Aorta (tissue), 5 donors: ENCODE results near the gene RBM42. TPM values are rescaled to one million over a fixed set of nuclear protein-coding genes. Genes with fewer than 3 reads are reported as not detected.
"Not testable (repeated sequence)": the region's sequence is repeated elsewhere in the genome, so short reads cannot be mapped to it uniquely, and the experiment has no call there.

Source experiments
- ATAC-seq: fragments of 200-7000 bp; cut with Tn5 transposase; one replicate; pipeline ENCODE4 v1.9.1; 2022; ENCODE audit warnings: moderate library complexity; ENCODE audit not compliant: low FRiP score
- DNase-seq, 2 donors: peaks; one replicate each; pipeline ENCODE4 v3.0.0-alpha.2; 2020
- H3K27ac ChIP-seq, 2 donors: one replicate each; pipeline ENCODE4 v1.5.1; 2013; ENCODE audit warnings: low read length in 2 of 2, mild to moderate bottlenecking in 2 of 2, moderate library complexity in 2 of 2, control low read depth in 1 of 2, inconsistent platforms in 1 of 2, low read depth in 1 of 2
- H3K27me3 ChIP-seq, 2 donors: one replicate each; pipeline ENCODE4 v1.6.1; 2013; ENCODE audit warnings: control low read depth in 1 of 2, low read length in 1 of 2, mild to moderate bottlenecking in 1 of 2, moderate library complexity in 1 of 2; ENCODE audit not compliant: insufficient read depth in 2 of 2, control insufficient read depth in 1 of 2
- H3K36me3 ChIP-seq, 2 donors: one replicate each; pipeline ENCODE4 v1.6.1; 2013; ENCODE audit warnings: control low read depth in 1 of 2, low read length in 1 of 2, mild to moderate bottlenecking in 1 of 2; ENCODE audit not compliant: insufficient read depth in 2 of 2, control insufficient read depth in 1 of 2
- H3K4me1 ChIP-seq, 2 donors: one replicate each; pipeline ENCODE4 v1.6.1; 2013; ENCODE audit warnings: low read length in 2 of 2, control low read depth in 1 of 2, mild to moderate bottlenecking in 1 of 2, moderate library complexity in 1 of 2; ENCODE audit not compliant: insufficient read depth in 2 of 2, control insufficient read depth in 1 of 2
- H3K4me3 ChIP-seq, 2 donors: one replicate each; pipeline ENCODE4 v1.5.1; 2013; ENCODE audit warnings: low read length in 2 of 2, control low read depth in 1 of 2, mild to moderate bottlenecking in 1 of 2
- H3K9me3 ChIP-seq: one replicate; pipeline ENCODE4 v1.6.1; 2013; ENCODE audit warnings: mild to moderate bottlenecking, low read length; ENCODE audit not compliant: control insufficient read depth
- WGBS, 2 donors: extraction: QIAGEN DNeasy Blood & Tissue Kit; methylation state at CpG; one replicate each; pipeline ENCODE4 v1.1.7; 2013; 5-methylcytosine and 5-hydroxymethylcytosine counted together
- intact Hi-C, 2 donors: fragments of 100-400 bp; cut with DNase I; formaldehyde crosslinking; loops; one replicate each; pipeline versions ENCODE4 v1.14.2 to v1.15.0; 2022
- long read RNA-seq, 2 donors: library from polyadenylated mRNA; unstranded; transcript quantifications; one replicate each; pipeline ENCODE4 v2.0.0, GENCODE V29; 2020 to 2021
- polyA plus RNA-seq, 2 donors: library from polyadenylated mRNA; stranded (reverse); fragments of 200-250 nt; gene quantifications; one replicate each; pipeline ENCODE4 v1.2.3, GENCODE V29; 2013
- total RNA-seq, 2 donors: library from RNA; stranded (reverse); fragmentation: NEBNext Ultra II Directional; extraction: Animal tissue kit (Norgen Biotek cat#: 25700); gene quantifications; one replicate each; pipeline ENCODE4 v1.2.1, GENCODE V29; 2021
- donor health status: healthy with polysubstance abuse.
- donor health status: Bipolar disorder and iron deficiency.
- donor health status: DM: no; HTN: no; CAD: no.
- donor health status: DM: no; HTN: no; CAD: no.
- donor health status: DM: yes; HTN: yes; CAD: no.

Gene RBM42, protein sequence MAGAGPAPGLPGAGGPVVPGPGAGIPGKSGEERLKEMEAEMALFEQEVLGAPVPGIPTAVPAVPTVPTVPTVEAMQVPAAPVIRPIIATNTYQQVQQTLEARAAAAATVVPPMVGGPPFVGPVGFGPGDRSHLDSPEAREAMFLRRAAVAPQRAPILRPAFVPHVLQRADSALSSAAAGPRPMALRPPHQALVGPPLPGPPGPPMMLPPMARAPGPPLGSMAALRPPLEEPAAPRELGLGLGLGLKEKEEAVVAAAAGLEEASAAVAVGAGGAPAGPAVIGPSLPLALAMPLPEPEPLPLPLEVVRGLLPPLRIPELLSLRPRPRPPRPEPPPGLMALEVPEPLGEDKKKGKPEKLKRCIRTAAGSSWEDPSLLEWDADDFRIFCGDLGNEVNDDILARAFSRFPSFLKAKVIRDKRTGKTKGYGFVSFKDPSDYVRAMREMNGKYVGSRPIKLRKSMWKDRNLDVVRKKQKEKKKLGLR
- total RNA-seq (10 to 100 TPM; 53.7 to 62.0 TPM), polyA plus RNA-seq (10 to 100 TPM; 41.8 to 66.8 TPM)
- long read RNA-seq, donor 1, transcript RBM42-203 (9 exons, 1,609 nt), result minor isoform, 6 of 429 reads
- long read RNA-seq, donor 1, transcript RBM42-201 (10 exons, 1,680 nt), result major isoform, 219 of 429 reads
- long read RNA-seq, donor 1, partial matches to known transcripts, result 11 of 429 reads
- long read RNA-seq, donor 1, other reads (novel, unspliced or antisense), result 192 of 429 reads
- long read RNA-seq, donor 2, transcript RBM42-201 (10 exons, 1,680 nt), result major isoform, 31 of 58 reads
- long read RNA-seq, donor 2, partial matches to known transcripts, result 9 of 58 reads
- long read RNA-seq, donor 2, other reads (novel, unspliced or antisense), result 17 of 58 reads

DNA sequence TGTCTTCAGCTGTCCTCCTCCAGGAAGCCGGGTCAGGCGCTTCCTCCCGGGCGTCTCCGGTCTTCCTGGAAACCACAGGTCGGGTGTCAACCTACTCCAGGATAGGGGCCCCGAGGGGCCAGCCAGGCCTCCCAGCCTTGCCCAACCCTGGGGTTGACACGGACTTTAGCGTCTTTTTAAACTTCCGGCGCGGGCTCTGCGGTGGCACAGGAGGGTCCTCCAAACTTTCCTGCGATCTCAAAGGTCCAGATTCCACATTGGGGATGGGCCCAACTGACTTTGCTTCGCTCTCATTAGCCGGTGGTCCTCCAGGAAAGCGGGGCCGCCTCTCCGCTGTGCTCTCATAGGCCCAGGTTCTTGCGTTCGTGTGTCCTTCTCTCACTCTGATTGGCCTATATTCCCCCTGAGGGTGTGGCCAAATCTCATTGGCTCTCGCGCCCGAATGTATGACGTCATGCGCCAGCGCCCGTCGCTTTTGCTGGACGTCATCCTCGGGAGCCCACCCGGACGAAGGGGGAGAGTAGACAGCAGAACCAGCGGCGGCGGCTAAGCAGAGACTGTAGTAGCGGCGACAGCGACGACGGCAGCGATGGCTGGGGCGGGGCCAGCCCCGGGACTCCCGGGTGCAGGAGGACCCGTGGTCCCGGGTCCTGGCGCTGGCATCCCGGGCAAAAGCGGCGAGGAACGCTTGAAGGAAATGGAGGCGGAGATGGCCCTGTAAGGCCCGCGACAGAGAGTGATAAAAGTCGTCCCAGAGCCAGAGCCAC lies at the start of gene RBM42:
RBM42 (plus strand) TSS at position 472 of the 767 bp plus-strand sequence; CDS start at position 590, 118 bp downstream.
- H3K27me3 ChIP-seq, result no peaks in the 10 kb centered on the region
- peak within 1 kb of the TSS; percentile 18 to 94 for H3K27ac ChIP-seq
- WGBS, 2 donors, result 0% methylated on average over 56 of the region's 56 CpGs
- no peaks in the 10 kb centered on the region for H3K4me1 ChIP-seq
- H3K9me3 ChIP-seq, result no peaks in the 10 kb centered on the region
- ATAC-seq, result peak; percentile 100
- intact Hi-C loops, result loop anchor here in 1 of 2 donors (2.0 kb wide), 1 partner anchor 14 kb away; no protein-coding TSS in a partner anchor
- peak within 1 kb of the TSS; percentile 71 to 94 for H3K4me3 ChIP-seq
- peaks cover 0 to 4% of the 10 kb centered on the region in 2 donors for H3K36me3 ChIP-seq
- DNase-seq, result peak; percentile 97

DNA sequence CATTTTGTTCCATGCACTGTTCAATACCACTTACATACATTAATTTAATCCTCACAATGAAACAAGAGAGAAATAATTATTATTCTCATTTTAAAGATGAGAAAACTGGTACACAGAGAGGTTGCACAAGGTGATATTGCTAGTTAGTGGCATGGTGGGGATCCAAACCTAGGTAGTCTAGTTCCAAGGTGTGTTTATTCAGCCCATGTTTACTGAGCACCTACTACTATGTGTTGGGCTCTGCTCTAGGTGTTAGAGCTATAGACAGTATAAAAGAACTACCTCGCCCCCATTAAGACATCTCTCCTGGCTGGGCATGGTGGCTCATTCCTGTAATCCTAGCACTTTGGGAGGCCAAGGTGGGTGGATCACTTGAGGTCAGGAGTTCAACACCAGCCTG lies 46.1 kb upstream of the RBM42 start:
- Histone ChIP-seq H3K27me3 (peaks cover 0 to 1% of the 10 kb centered on the region in 2 donors), H3K36me3 (no peaks in the 10 kb centered on the region), H3K4me1 (no peaks in the 10 kb centered on the region), H3K27ac (no peak overlapping the region), H3K4me3 (no peak overlapping the region), H3K9me3 (no peaks in the 10 kb centered on the region)
- 74 to 84% methylated on average over 1 of the region's 1 CpG for WGBS, 2 donors
- intact Hi-C loops, result no loop called here
- ATAC-seq, result no peak
- no peak for DNase-seq

DNA sequence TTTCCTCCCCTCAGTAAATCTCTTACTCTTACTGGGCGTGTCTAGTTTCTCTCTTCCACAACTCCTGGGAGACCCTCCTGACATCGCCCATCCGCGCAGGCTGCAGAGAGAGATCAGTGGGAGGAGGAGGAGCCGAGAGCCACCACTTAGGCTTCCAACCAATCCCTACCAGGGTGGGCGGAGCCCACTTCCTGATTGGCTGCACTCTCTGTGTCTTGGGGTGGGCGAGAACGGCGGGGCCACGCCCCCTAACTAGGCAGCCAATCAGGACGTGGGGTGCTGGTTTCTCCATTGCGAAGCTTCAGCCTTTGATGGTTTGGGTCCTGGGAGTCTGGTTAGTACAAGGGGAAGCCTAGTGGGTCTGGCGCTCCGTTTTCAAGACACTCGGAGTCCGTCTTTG lies 43.0 kb upstream of the RBM42 start, which contains the start of gene PMIS2:
PMIS2 (plus strand) TSS at position 326 of the 400 bp plus-strand sequence. CDS start 87 bp downstream, outside the sequence.
- peak in 1 of 2 donors; percentile 42 for DNase-seq
- WGBS, 2 donors, result 29 to 52% methylated on average over 16 of the region's 16 CpGs

DNA sequence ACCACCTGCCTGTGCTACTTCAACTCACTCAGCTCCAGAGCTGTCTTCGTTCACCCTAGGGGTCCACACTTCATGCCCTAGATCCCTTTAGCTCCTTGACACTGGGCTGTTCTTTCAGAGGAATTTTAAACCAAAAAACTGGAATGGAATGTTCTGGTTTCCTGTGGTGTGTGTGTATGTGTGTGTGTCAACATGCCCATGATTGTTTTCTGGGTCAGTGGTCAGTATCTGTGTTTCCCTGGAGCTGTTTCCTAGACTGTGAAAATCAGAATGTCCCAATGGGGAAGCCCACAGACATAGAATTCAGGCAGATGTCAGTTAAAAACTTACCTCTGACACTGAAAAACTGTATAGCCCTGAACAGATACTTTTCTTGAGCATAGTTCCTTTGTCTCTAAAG lies 41.5 kb upstream of the RBM42 start:
- DNase-seq (no peak), ATAC-seq (no peak)
- Histone ChIP-seq H3K36me3 (no peaks in the 10 kb centered on the region), H3K27ac (no peak overlapping the region), H3K27me3 (peaks cover 0 to 1% of the 10 kb centered on the region in 2 donors), H3K4me3 (no peak overlapping the region), H3K4me1 (no peaks in the 10 kb centered on the region), H3K9me3 (no peaks in the 10 kb centered on the region)
- intact Hi-C loops, result no loop called here
- WGBS, 2 donors, result 34 to 35% methylated on average over 1 of the region's 1 CpG

More for the DNA sequence above, 43.0 kb upstream of the RBM42 start, which contains the start of gene PMIS2:
- H3K27ac ChIP-seq, result no peak within 1 kb of the TSS
- no peaks in the 10 kb centered on the region for H3K4me1 ChIP-seq
- no peak for ATAC-seq
- H3K27me3 ChIP-seq, result peaks cover 0 to 1% of the 10 kb centered on the region in 2 donors
- H3K9me3 ChIP-seq, result no peaks in the 10 kb centered on the region
- no peaks in the 10 kb centered on the region for H3K36me3 ChIP-seq
- H3K4me3 ChIP-seq, result no peak within 1 kb of the TSS
- intact Hi-C loops, result no loop called here

DNA sequence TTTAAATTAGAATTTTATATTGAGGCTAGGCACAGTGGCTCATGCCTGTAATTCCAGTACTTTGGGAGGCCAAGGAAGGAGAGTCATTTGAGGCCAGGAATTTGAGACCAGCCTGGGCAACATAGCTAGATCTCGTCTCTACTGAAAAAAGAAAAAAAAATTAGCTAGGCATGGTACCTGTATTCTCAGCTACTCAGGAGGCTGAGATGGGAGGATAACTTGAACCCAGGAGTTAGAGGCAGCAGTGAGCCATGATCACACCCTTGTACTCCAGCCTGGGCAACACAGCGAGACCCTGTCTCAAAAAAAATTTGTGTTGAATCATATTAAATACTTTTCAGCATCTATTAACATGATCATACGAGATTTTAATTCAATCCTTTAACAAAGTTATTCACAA lies 38.0 kb upstream of the RBM42 start:
- H3K4me1 ChIP-seq, result no peaks in the 10 kb centered on the region
- no peaks in the 10 kb centered on the region for H3K27me3 ChIP-seq
- no peak overlapping the region for H3K27ac ChIP-seq
- no peak overlapping the region for H3K4me3 ChIP-seq
- intact Hi-C loops, result no loop called here
- H3K9me3 ChIP-seq, result no peaks in the 10 kb centered on the region
- no peak for DNase-seq
- no peak for ATAC-seq
- 75 to 76% methylated on average over 3 of the region's 3 CpGs for WGBS, 2 donors
- H3K36me3 ChIP-seq, result no peaks in the 10 kb centered on the region

GRCh38 chr19:35592226-35592625 lies 36.6 kb upstream of the RBM42 start:
- no peak overlapping the region for H3K4me3 ChIP-seq
- H3K9me3 ChIP-seq, result no peaks in the 10 kb centered on the region
- DNase-seq, result no peak
- H3K4me1 ChIP-seq, result no peaks in the 10 kb centered on the region
- intact Hi-C loops, result no loop called here
- WGBS, 2 donors, result 23 to 27% methylated on average over 8 of the region's 8 CpGs
- no peak overlapping the region for H3K27ac ChIP-seq
- no peaks in the 10 kb centered on the region for H3K27me3 ChIP-seq
- H3K36me3 ChIP-seq, result no peaks in the 10 kb centered on the region
- no peak for ATAC-seq

DNA sequence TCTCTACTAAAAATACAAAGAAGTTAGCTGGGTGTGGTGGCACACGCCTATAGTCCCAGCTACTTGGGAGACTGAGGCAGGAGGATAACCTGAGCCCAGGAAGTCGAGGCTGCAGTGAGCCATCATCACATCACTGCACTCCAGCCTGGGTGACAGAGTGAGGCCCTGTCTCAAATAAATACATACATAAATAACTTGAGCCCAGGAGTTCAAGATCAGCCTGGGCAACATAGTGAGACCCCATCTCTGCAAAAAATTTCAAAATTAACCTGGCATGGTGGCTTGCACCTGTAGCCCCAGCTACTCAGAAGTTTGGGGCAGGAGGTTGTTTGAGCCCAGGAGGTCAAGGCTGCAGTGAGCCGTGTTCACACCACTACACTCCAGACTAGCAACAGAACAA lies 33.8 kb upstream of the RBM42 start:
- 74 to 84% methylated on average over 3 of the region's 3 CpGs for WGBS, 2 donors
- H3K4me3 ChIP-seq, H3K27ac ChIP-seq, intact Hi-C loops, H3K27me3 ChIP-seq, ATAC-seq, H3K9me3 ChIP-seq, H3K4me1 ChIP-seq, H3K36me3 ChIP-seq: not testable (repeated sequence)
- DNase-seq, result peak in 1 of 2 donors; percentile 13

DNA sequence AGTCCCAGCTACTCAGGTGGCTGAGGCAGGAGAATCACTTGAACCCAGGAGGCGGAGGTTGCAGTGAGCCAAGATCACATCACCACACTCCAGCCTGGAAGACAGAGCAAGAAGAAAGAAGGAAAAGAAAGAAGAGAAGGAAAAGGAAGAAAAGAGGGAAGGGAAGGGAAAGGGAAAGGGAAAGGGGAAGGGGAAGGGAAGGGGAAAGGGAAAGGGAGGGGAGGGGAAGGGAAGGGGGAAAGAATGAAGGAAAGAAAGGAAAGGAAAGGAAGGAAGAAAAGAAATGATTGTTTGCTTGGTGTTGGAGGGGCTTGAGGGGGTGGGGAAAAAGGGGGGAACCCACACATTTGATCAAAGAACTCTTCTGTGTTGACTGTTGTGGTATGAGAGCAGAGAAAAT lies 32.9 kb upstream of the RBM42 start:
- DNase-seq (no peak), ATAC-seq (no peak)
- WGBS, 2 donors, result 97 to 100% methylated on average over 1 of the region's 1 CpG
- no peaks in the 10 kb centered on the region for H3K27me3 ChIP-seq
- no peak overlapping the region for H3K27ac ChIP-seq
- intact Hi-C loops, result no loop called here
- H3K4me1 ChIP-seq, result no peaks in the 10 kb centered on the region
- H3K36me3 ChIP-seq, result no peaks in the 10 kb centered on the region
- H3K4me3 ChIP-seq, result no peak overlapping the region
- H3K9me3 ChIP-seq, result no peaks in the 10 kb centered on the region
